ENCODE results near the gene CABLES1.

- TF ChIP-seq POLR2A (IDR thresholded peaks at IDR 0.05) (no peak), CTCF (IDR thresholded peaks at IDR 0.05) (no peak)
Observed at GRCh38 chr18:23200756-23201155, 65.5 kb downstream of the CABLES1 start.
